SK-N-SH treated with all-trans-retinoic acid at 6 μM for 48 hours (cell line): ENCODE measurements around the gene CTNNA3.
"Not testable (repeated sequence)": the region's sequence is repeated elsewhere in the genome, so short reads cannot be mapped to it uniquely, and the experiment has no call there.

Experiments used
- ATAC-seq: fragments of 200-7000 bp; cut with Tn5 transposase; 3 replicates; pipeline ENCODE4 v1.9.1; 2020; ENCODE audit warnings: mild to moderate bottlenecking, moderate library complexity
- ARNTL ChIP-seq: fragments of 450-650 bp; formaldehyde crosslinking; IDR thresholded peaks from 2 replicates; pipeline ENCODE4 v1.5.0; 2020; ENCODE audit warnings: low read depth, mild to moderate bottlenecking, moderate library complexity, borderline replicate concordance
- CREB5 ChIP-seq: fragments of 250-450 bp; sonication (Bioruptor Pico); IDR thresholded peaks from 2 replicates; pipeline ENCODE4 v1.5.1; 2020; ENCODE audit warnings: low read depth, mild to moderate bottlenecking, moderate library complexity
- CSDC2 ChIP-seq: fragments of 250-450 bp; sonication (Bioruptor Pico); IDR thresholded peaks from 2 replicates; pipeline ENCODE4 v1.5.0; 2020; ENCODE audit warnings: mild to moderate bottlenecking, moderate library complexity
- CSRNP3 ChIP-seq: fragments of 250-450 bp; sonication (Bioruptor Pico); IDR thresholded peaks from 2 replicates; pipeline ENCODE4 v1.5.1; 2021; ENCODE audit warnings: mild to moderate bottlenecking, moderate library complexity
- ESRRG ChIP-seq: fragments of 250-450 bp; sonication (Bioruptor Pico); IDR thresholded peaks from 2 replicates; pipeline ENCODE4 v1.6.1; 2021; ENCODE audit warnings: mild to moderate bottlenecking
- GLIS3 ChIP-seq: fragments of 250-450 bp; sonication (Bioruptor Pico); IDR thresholded peaks from 2 replicates; pipeline ENCODE4 v1.5.0; 2020; ENCODE audit warnings: mild to moderate bottlenecking, moderate library complexity
- ISL1 ChIP-seq: fragments of 250-450 bp; sonication (Bioruptor Pico); IDR thresholded peaks from 2 replicates; pipeline ENCODE4 v2.1.2; 2022; ENCODE audit warnings: mild to moderate bottlenecking, moderate library complexity
- OSR1 ChIP-seq: fragments of 250-450 bp; sonication (Bioruptor Pico); IDR thresholded peaks from 2 replicates; pipeline ENCODE4 v1.8.0; 2022; ENCODE audit warnings: moderate library complexity, mild to moderate bottlenecking, inconsistent platforms
- PATZ1 ChIP-seq: fragments of 250-450 bp; sonication (Bioruptor Pico); IDR thresholded peaks from 2 replicates; pipeline ENCODE4 v1.8.0; 2020; ENCODE audit warnings: mild to moderate bottlenecking, moderate library complexity, borderline replicate concordance
- POU6F1 ChIP-seq: fragments of 250-450 bp; sonication (Bioruptor Pico); IDR thresholded peaks from 2 replicates; pipeline ENCODE4 v1.8.0; 2021; ENCODE audit warnings: low read depth, mild to moderate bottlenecking, moderate library complexity, borderline replicate concordance
- PPARA ChIP-seq: fragments of 250-450 bp; sonication (Bioruptor Pico); IDR thresholded peaks from 2 replicates; pipeline ENCODE4 v1.5.0; 2020; ENCODE audit warnings: mild to moderate bottlenecking, borderline replicate concordance
- RARB ChIP-seq: fragments of 250-450 bp; sonication (Bioruptor Pico); IDR thresholded peaks from 2 replicates; pipeline ENCODE4 v1.8.0; 2021; ENCODE audit warnings: mild to moderate bottlenecking, moderate library complexity
- SNAI2 ChIP-seq: fragments of 250-450 bp; sonication (Bioruptor Pico); IDR thresholded peaks from 2 replicates; pipeline ENCODE4 v1.5.0; 2020; ENCODE audit warnings: mild to moderate bottlenecking, moderate library complexity
- TCF4 ChIP-seq: fragments of 250-450 bp; sonication (Bioruptor Pico); IDR thresholded peaks from 2 replicates; pipeline ENCODE4 v1.8.0; 2021; ENCODE audit warnings: mild to moderate bottlenecking, moderate library complexity, borderline replicate concordance
- TOX ChIP-seq: fragments of 250-450 bp; sonication (Bioruptor Pico); IDR thresholded peaks from 2 replicates; pipeline ENCODE4 v1.8.0; 2021; ENCODE audit warnings: mild to moderate bottlenecking, moderate library complexity, borderline replicate concordance
- TSHZ2 ChIP-seq: fragments of 250-450 bp; sonication (Bioruptor Pico); IDR thresholded peaks from 2 replicates; pipeline ENCODE4 v1.5.0; 2020; ENCODE audit warnings: mild to moderate bottlenecking, moderate library complexity
- ZC3H10 ChIP-seq: fragments of 250-450 bp; sonication (Bioruptor Pico); IDR thresholded peaks from 2 replicates; pipeline ENCODE4 v1.5.1; 2021; ENCODE audit warnings: mild to moderate bottlenecking, moderate library complexity
- ZFP30 ChIP-seq: fragments of 450-650 bp; formaldehyde crosslinking; IDR thresholded peaks from 2 replicates; pipeline ENCODE4 v1.5.0; 2022; ENCODE audit warnings: mild to moderate bottlenecking, moderate library complexity
- ZNF565 ChIP-seq: fragments of 450-650 bp; formaldehyde crosslinking; conservative IDR thresholded peaks from 2 replicates; pipeline ENCODE4 v1.5.0; 2020; ENCODE audit warnings: low read depth, mild to moderate bottlenecking, moderate library complexity
- ZNF8 ChIP-seq: fragments of 450-650 bp; formaldehyde crosslinking; IDR thresholded peaks from 2 replicates; pipeline ENCODE4 v1.5.0; 2020; ENCODE audit warnings: mild to moderate bottlenecking, moderate library complexity

The CTNNA3 gene

GRCh38 chr10:67575532-67575931 lies 120.5 kb downstream of the CTNNA3 start:
- ATAC-seq = no peak
- TF ChIP-seq CREB5 (CRISPR knock-in tag) = no peak
- no peak for TF ChIP-seq TCF4 (CRISPR knock-in tag)
- TF ChIP-seq ESRRG (CRISPR knock-in tag) = no peak
- TF ChIP-seq TSHZ2 (CRISPR knock-in tag) = no peak
- TF ChIP-seq ZNF8 = no peak
- no peak for TF ChIP-seq CSDC2 (CRISPR knock-in tag)
- no peak for TF ChIP-seq ZC3H10
- TF ChIP-seq ZNF565 (CRISPR knock-in tag) = no peak
- TF ChIP-seq TOX (CRISPR knock-in tag) = no peak
- TF ChIP-seq POU6F1 (CRISPR knock-in tag) = no peak
- no peak for TF ChIP-seq RARB (CRISPR knock-in tag)
- TF ChIP-seq GLIS3 = no peak
- no peak for TF ChIP-seq PATZ1 (CRISPR knock-in tag)
- TF ChIP-seq ISL1 = no peak
- TF ChIP-seq ZFP30 = no peak
- no peak for TF ChIP-seq OSR1 (CRISPR knock-in tag)

- no peak for ATAC-seq
- no peak for TF ChIP-seq TOX (CRISPR knock-in tag)
- no peak for TF ChIP-seq ARNTL (CRISPR knock-in tag)
- TF ChIP-seq PPARA (CRISPR knock-in tag) = no peak
- no peak for TF ChIP-seq POU6F1 (CRISPR knock-in tag)
Observed at GRCh38 chr10:67573484-67573883, 122.5 kb downstream of the CTNNA3 start.

- ATAC-seq = no peak
- no peak for TF ChIP-seq RARB (CRISPR knock-in tag)
- no peak for TF ChIP-seq TCF4 (CRISPR knock-in tag)
- TF ChIP-seq GLIS3 = no peak
- TF ChIP-seq SNAI2 (CRISPR knock-in tag) = no peak
- no peak for TF ChIP-seq CSRNP3 (CRISPR knock-in tag)
- TF ChIP-seq PATZ1 (CRISPR knock-in tag) = no peak
Observed at GRCh38 chr10:67571503-67571902, 124.5 kb downstream of the CTNNA3 start.

- ATAC-seq = not testable (repeated sequence)
Observed at GRCh38 chr10:67558311-67558710, 137.7 kb downstream of the CTNNA3 start.
